ENCODE data around the gene SGMS1.
"Not testable (repeated sequence)": the region's sequence is repeated elsewhere in the genome, so short reads cannot be mapped to it uniquely, and the experiment has no call there.

Gene SGMS1

GRCh38 chr10:50578949-50579348 is 44.8 kb downstream of the SGMS1 start:
- DNase-seq: no peak

- no peak for DNase-seq
Measured at GRCh38 chr10:50577681-50578350, 45.9 kb downstream of the SGMS1 start.

- DNase-seq: no peak
Measured at GRCh38 chr10:50577010-50577409, 46.7 kb downstream of the SGMS1 start.

DNA sequence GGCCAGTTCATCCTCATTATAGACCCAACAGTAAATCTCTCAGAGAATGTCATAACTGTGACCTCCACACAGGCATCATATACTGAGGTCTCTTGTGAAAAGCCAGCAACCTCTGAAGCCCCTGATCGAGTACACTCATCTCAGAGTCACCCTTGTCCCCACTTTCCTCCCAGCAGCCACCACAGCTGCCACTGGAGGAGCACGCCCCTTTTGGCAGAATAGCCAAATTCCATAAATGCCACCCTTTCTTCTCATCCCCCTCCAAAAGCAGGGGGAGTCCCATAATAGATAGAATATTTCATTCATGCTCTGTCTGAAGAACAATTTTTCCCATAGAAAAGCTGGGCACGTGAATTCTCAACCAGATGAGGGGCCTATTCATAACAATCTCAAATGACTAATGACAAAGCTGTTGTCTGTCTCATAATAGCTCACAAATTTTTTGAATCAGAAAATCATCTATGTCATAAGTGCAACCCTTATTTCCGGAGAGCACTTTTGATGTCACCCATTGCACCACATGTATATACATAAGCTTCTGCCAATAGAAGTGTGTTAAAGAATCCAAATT is 47.4 kb downstream of the SGMS1 start:
- no peak for DNase-seq

GRCh38 chr10:50575477-50576244 is 48.1 kb downstream of the SGMS1 start:
- no peak for DNase-seq

- DNase-seq: no peak
Measured at GRCh38 chr10:50574931-50575330, 48.8 kb downstream of the SGMS1 start.

- no peak for DNase-seq
Measured at GRCh38 chr10:50574305-50574704, 49.5 kb downstream of the SGMS1 start.

GRCh38 chr10:50572017-50572491 is 51.7 kb downstream of the SGMS1 start:
- no peak for DNase-seq

GRCh38 chr10:50568750-50569149 is 55.0 kb downstream of the SGMS1 start:
- DNase-seq: not testable (repeated sequence)

DNA sequence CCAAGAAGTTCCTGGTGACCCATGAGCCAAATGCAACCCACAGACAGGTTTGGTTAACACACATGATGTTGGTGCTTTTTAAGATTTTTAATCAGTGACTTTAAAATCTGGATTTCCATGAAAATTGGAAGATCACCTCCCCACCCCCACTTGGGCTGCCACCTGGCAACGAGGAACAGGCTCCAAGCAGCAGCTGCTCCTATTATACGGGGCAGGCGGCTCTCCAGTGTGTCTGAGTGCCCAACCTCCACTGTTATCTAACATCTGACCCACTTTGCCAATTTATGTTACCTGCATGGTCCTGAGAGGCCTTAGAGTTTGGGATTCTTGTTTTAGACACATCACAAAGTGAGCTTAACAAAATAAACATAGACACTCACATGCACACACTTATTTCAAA is 56.4 kb downstream of the SGMS1 start:
- DNase-seq: no peak

DNA sequence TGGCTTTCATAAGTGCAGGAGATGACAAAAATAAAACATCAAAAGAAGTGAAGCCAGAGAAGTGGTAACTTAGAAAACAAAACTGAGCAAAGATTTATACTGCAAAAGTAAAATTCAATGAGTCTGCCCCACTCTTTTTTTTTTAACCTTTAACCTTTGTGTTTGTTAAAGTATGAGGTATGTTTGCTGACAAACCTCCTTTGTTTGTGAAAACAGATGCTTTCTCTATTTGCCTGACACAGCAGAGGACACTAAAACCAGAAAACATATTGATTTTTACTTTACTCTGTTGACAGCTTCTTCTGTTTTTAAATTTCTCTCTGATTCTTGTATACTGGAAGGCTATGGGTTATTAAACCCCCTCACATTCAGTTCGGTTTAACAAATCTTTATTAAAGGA is 57.6 kb downstream of the SGMS1 start:
- DNase-seq: no peak

GRCh38 chr10:50565301-50566083 is 58.3 kb downstream of the SGMS1 start:
- DNase-seq: no peak

DNA sequence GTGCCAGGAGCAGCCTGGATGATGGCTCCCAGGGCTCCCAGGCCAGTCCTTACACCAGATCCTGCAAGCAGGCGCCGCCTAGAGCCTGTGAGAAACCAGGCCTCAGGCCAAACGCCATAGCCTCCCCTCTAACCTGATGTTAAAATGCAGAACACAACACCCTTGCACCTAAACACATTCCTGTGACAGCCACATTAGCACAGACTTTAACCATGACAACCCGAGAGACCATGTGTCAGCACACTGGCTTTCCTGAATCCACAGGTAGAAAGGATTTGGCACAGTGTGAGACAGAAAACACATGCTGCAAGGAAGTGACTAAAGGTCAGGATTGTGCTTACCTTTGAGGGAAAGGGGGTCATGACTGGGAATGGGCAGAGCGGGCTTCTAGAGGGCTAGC is 59.9 kb downstream of the SGMS1 start:
- DNase-seq: no peak

DNA sequence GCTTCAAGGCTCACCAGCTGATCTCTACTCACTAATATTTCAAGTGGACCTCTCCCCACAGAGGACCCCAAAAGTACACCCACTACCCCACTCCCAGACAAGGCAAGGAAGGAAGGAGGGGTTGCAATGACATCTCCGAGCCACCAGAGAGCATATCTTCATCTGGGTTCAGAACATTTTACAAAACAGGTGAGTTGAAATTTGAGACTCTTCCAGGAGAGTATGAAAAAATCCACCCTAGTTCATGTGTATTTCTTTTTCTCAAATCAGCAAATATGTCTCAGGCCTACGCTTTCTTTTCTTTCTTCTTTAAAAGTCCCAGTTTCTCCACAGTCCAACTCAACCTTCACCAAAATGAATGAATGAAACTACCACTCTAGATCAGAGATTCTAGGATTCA is 61.9 kb downstream of the SGMS1 start:
- no peak for DNase-seq

- DNase-seq: no peak
Measured at GRCh38 chr10:50561266-50561665, 62.5 kb downstream of the SGMS1 start.

GRCh38 chr10:50560370-50560769 is 63.4 kb downstream of the SGMS1 start:
- no peak for DNase-seq

DNA sequence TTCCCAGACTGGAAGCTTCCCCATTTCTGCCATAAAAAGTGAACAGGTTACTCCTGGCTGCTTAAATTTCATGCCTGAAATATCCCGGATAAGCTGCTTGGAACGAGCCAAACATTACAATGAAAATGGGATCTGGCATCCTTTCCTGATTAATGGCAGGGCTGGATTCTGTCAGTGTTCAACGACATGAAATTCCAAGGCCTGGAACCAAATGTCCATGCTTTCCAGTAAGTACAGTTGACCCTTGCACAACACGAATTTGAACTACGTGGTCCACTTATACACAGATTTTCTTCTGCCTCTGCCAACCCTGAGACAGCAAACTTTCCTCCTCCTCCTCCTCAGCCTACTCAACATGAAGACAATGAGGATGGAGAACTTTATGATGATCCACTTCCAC is 65.4 kb downstream of the SGMS1 start:
- DNase-seq: no peak

GRCh38 chr10:50557130-50557682 is 66.5 kb downstream of the SGMS1 start:
- no peak for DNase-seq

- no peak for DNase-seq
Measured at GRCh38 chr10:50556237-50557120, 67.3 kb downstream of the SGMS1 start.

- no peak for DNase-seq
Measured at GRCh38 chr10:50554995-50555568, 68.7 kb downstream of the SGMS1 start.

- no peak for DNase-seq
Measured at GRCh38 chr10:50554376-50554994, 69.3 kb downstream of the SGMS1 start.
